Mucosa of gallbladder (tissue), 1 donor: ENCODE data around the gene CAMK2A. TPM values are rescaled to one million over a fixed set of nuclear protein-coding genes. Genes with fewer than 3 reads are reported as not detected.
A peak's percentile ranks its signal among the peaks of the same experiment; 100 is the strongest.

Experiments used
- DNase-seq: peaks from one replicate; pipeline ENCODE4 v3.0.0-alpha.2; 2020; ENCODE audit warnings: low spot score
- total RNA-seq: library from RNA; stranded (reverse); gene quantifications from one replicate; pipeline ENCODE4 v1.2.1, GENCODE V29; 2021
- donor health status: DM: no; HTN: no; CAD: no.

The CAMK2A gene
- total RNA-seq, 1 donor from 2014 or later, result 5.0 TPM

DNA sequence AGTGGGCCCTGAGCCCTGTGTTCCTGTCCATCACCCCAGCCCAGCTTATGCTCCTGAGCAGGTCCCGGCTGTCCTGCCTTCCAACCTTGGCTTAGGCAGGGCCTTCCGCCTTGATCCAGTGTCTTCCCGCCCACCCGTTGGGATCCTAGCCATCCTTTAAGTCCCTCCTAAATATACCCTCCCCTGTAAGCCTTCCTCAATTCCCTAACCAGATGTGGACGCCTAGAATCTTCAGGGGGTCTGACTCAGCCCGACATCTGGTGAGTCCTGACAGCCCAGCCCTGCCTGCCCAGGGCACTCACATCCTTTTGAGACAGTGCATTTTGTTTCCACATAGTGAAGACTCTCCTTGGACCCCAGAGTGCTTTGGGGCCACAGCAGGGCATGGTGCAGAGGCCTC lies 76.0 kb downstream of the CAMK2A start:
- no peak for DNase-seq

DNA sequence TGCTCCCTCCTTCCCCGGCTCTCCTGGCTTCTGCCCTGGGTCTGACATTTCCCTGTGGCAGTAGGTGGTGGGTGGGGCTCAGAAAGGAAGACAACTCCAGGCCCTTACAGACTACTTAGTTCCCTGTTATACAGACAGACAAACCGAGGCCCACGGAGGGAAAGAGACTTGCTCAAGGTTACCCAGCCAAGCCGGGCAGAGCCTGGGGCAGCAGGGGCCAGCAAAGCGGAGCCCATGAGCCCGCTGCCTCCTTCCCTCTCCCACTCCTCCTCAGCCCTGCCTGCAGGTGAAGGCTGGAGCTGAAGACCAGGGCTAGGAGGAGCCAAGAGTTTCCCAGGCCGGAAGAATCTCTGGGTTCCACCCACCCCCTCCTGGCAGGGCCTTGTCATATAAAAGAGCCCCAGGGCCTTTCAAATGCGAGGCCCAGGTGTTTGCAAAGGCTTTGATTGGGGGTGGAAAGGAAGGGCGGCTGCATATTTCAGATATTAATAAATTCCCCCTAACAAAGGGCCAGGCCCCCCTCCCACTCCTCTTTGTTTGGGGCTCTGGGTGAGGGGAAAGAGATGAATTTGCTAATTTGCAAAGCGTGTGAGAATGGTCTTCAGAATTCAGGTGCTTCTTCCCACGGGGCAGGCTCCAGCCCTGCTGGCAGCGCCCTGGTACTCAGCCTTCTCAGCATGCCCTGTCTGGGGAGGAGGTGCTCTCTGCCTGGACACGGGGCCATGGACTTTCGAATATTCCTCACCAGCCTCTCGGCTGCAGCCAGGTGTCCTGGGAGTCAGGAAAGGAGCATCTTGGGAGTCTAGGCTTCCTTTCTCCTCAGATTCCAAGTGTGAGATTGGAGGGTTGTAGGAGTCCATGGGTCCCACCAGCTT lies 78.2 kb downstream of the CAMK2A start:
- no peak for DNase-seq

DNA sequence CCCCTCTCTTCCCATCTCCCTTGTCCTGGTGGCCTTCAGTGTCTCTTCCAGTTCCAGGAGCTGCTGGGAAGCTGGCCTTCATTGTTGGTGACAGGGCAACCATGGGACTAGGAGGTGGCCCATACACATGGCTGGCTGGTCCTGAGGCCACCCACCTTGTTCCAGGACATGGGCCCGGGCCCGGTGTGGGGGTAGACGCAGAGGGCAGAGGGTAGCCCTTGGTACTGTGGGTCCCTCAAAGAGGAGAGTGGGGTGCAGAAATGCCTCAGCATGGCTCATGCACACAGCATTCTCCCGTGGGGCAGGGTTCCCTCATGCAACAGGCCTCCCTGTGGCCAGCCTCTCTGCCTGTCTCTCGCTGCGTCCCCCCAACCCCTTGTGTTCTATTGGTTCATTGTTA lies 78.9 kb downstream of the CAMK2A start:
- no peak for DNase-seq

DNA sequence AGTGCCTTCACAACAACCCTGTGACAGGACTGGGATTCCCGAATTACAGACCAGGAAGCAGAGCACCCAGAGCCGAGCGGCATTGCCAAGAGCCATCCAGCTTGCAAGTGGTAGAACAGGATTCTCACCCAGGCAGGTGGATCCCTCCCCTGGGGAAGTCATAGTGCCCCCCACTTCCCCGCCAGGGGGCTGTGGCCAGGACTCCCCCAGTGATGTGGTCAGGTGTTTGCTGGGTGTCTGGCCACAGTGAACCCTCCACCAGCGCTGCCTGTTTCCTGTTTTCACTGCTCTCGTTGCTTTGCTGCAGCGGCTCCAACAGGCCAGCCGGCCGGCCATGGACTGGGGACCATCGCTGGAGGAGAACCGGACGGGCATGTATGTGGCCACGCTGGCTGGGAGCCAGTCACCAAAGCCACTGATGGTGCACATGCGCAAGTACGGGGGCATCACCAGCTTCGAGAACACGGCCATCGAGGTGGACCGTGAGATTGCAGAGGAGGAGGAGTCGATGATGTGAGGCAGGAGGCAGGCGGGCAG lies 80.4 kb downstream of the CAMK2A start:
- peak; percentile 39 for DNase-seq

DNA sequence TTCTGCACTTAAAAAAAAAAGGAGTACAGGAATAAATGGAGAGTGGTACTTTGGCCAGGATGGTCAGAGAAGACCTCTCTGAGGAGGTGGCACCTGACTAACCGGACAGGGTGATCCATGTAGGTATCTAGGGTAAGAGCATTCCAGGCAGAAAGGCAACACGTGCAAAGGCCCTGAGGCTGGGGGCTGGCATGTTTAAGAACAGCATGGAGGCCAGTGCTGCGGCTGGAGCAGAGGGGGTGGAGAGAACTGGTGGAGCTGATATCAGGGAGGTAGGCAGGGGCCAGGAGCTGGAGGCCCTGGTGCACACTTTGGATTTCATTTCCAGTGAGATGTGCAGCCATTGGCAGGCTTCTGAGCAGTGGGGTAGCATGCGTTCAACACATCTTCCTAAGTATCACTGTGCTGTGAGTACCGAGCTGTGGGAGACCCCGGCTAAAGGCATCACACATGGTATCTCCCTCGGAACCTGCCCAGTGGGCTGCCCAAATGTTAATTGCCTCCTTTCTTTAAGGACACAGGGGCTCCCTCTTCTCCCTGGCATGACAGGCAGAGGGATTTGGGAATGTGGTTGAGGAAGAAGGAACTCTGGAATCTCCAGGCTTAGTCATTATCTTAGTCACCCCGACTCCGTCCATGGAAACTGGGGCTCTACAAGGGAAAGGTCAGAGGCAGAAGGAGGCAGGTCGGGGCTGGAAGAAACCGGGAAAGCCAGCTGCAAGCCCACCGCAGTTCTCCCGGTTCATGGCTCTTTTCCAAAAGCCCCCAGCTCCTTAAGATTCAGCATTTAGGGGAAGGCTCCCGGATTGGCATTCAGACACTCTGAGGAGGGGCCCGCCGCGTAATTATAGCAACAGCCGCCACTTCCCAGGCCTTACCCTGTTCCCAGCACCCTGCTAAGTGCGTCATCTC lies 81.1 kb downstream of the CAMK2A start:
- DNase-seq, result no peak

DNA sequence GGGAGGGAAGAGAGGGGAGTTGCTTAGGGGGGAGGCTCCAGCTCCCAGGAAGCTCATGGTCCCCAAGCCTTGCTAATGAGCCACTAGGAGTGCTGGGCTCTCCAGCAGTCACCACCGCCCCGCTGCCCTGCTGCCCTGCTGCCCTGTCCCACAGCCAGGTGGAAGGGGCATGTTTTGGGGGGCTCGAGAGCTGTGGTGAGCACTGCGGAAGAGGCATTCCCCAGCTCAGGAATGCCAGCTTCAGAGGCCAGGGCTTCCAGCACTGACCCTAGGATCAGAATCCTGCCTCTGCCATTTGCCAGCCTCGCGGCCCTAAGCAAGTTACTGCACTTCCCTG lies 82.8 kb downstream of the CAMK2A start:
- DNase-seq, result no peak

DNA sequence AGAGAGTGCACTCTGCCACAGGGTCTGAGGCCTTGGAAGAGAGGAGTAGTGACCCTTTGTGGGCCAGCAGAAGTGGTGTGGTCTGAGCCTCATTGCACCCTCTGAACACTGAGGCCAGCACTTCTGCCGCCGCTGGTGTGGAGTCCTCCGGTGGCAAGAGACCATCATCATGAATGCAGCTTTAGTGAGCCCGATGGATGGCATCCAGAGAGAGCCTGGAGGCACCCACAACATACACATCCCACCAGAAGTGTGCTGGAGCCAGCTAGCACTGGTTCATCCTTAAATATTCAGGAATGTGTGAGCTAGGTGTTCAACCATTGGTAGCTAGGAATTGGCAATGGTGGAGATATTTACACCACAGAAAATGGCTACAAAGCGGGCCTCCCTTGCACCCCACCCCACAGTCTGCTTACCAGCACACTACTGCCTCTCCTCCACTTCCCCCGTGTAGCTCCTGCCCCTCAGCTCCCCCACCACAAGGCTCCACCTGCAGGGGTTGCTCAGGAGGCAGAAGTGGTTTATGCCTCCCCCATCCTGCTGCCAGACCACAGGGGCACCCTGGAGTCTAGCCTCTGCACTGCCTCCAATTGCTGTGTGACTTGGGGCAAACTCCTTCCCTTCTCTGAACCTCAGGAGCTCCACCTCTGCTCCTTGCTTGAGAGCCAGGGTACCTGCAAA lies 83.3 kb downstream of the CAMK2A start:
- no peak for DNase-seq

DNA sequence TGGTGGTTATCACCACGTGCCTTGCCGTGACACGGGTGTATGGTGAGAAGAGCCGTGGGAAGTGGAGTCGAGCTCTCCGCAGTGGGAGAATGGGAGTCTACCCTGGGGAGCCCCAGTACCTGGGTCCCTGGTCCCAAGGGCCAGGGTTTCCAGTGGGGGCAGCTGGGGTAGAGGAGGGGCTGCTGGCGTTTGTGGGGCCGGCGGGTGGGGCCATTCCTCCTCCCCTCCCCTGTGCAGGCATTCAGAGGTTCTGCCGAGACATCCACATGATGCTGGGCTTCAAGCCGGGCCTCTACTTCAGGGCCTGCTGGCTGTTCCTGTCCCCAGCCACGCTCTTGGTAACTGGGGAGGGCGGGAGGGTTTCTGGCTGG lies 85.0 kb downstream of the CAMK2A start:
- no peak for DNase-seq

DNA sequence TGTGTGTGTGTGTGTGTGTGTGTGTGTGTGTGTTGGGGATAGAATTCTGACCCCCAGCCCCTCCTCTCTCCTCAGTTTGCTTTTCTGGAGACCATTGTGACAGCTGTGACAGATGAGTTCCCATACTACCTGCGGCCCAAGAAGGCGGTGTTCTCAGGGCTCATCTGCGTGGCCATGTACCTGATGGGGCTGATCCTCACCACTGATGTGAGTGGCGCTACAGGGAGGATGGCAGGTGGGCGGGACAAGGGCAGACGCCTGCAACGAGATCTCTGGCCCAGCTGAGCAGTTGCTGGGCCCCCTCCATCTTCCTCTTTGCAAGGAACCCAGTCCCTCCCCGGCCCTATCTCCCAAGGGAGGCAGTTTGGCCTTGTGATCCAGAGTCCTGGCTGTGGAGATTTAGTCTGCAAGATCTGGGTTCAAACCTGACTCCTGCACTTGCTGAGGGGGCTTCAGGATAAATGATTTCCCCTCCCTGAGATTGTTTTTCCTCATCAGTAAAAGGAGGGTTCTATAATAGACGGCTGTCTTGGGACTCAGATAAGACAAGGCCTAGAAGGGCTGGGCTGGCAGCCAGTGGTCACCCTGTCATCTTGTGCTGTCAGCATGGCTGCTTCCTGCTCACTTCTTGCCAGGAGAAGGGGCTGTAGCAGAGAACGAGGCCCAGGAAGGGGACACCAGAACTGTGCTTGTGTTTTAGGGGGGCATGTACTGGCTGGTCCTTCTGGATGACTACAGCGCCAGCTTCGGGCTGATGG lies 85.6 kb downstream of the CAMK2A start:
- no peak for DNase-seq

DNA sequence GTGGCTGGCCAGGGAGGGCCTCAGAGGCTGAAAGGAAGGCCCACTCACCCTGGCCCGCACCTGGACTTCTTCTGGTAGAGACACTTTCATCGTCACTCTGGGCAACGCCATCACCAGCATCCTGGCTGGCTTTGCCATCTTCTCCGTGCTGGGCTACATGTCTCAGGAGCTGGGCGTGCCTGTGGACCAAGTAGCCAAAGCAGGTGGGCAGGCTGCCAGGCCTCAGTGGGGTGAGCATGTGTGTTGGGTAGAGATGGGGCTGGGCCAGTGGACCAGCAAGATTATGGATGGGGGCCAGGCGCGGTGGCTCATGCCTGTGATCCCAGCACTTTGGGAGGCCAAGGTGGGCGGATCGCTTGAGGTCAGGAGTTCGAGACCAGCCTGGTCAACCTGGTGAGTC lies 87.1 kb downstream of the CAMK2A start:
- no peak for DNase-seq

DNA sequence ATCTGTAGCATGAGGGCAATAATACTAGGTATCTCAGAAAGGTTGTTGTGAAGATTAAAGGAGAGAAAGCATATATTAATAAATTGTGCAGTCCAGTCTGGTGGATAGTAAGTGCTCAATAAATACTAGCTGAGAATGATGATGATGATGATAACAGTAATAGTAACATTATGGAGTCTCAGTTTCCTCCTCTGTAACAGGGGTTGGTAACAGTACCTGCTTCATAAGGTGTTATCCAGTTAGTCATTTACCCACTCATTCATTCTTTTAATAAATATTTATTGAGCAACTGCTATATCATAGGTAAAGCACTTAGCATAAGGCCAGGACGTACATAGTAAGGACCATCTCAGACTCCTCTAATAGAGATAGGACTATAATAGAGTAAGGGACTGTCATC lies 92.1 kb downstream of the CAMK2A start:
- no peak for DNase-seq

DNA sequence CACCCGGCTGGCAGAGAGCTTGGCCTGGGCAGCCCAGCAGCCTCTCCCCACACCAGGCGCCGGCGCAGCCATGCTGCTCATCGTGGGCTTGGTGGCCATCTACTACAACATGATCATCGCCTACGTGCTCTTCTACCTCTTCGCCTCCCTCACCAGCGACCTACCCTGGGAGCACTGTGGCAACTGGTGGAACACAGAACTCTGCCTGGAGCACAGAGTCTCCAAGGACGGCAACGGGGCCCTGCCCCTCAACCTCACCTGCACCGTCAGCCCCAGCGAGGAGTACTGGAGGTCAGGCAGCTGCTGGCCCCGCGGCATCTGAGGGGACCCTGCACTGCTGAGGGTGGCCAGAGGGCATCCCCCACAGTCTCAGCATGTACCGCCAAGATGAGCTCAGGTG lies 92.6 kb downstream of the CAMK2A start:
- no peak for DNase-seq

DNA sequence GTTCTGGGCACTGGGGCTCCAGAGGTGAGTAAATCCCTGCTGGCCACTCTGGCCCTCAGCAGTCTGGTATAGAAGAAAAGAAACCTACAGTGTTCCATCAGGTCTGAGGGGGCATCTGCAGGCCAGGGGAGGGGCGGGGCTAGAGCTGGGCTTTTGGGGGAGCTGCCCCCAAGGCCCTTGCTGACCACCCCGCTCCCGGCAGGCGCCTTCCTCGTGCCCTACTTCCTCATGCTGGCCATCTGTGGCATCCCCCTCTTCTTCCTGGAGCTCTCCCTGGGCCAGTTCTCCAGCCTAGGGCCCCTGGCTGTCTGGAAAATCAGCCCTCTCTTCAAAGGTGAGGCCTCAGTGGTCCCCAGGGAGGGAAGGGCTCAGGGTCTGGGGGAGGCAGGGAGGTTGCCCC lies 93.1 kb downstream of the CAMK2A start:
- DNase-seq, result no peak

DNA sequence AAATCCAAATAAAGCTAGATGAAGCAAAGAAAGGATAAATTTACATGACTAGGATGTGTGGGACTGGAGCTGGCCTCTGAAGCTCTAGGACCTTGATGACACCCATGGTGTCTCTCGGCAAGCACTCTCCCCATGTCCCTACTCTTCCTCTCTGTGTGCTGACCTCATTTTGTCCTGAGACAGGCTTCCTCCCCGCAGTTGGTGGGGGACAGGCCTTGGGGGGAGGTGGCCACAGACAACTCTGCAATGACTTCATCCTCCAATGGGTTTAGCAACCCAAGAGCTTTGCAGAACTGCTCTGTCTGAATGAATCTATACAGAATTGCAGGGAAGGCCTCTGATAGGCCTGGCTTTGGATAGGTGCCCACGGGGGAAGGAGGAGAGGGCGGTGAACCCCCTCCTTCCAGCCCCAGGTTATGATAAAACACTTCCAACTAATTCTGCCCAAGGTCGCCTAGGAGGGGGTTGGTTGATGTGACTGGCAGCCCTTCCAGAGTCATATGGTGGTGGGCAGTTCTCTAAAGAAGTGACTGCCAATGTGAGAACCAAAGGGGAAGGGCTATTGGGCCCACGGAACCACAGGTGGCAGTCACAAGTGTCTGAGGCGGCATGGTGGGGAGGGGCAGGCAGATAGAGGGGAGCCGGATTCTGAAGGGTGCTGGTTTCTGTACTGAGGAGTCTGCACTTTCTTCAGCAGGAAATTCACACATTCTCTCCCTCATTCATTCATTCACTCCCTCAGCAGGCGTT lies 93.7 kb downstream of the CAMK2A start:
- no peak for DNase-seq

DNA sequence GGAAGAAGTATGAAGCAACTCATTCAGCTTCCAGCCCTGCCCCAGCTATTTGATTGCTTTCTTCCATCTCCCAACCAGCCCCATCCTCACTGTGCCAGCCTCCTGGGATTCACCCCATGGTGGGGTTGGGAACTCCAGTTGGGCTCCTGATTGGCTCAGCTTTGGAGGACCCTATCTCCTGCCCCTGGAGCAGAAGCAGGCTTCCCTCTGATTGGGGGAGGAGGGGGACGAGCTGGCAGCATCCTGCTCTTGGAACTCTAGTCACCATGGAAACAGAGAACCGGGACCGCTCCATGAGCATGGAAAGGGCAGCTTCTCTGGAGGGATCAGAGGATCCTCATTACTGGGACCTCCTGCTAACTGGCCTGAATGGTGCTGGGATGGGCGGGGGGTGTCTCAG lies 97.1 kb downstream of the CAMK2A start:
- DNase-seq, result no peak

DNA sequence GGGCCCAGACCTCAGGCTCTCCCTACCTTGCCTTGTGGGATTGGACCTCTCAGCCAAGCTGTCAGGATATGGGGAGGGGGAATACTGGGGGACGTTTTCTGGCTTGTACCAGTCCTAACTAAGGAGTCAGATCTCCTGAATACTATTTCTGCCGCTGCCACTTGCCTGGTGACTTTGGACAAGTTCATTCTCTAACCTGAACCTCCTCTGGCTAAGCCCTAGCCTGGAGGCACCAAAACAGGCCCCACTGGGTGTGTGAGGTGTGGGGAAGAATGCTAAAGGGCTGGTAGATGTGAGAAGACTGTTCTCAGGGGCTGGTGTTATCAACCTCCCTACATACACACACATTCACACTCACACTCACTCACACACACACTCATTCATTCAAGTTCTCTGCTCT lies 98.6 kb downstream of the CAMK2A start:
- DNase-seq, result no peak

DNA sequence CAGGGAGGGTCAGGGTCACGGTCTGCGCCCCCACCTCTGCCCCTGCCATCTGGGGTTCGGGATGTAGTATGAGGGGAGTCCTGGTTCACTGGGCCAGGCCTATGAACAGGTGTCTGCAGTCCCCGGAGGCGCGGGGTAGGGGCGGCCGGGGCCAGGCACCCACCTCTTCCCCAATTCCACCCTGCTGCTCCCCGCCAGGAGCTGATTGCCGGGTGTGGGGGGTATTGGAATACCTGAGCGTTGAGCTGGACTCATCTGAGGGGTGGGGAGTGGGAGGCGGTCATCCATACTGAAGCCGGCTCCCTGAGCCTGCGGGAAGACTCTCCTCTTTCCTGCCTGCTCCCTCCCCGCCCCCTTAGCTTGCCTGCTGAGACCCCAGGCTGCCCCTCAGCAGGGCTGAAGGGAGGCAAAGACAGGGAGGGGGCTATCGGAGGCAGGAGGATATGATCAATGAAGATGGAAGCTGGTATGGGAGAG lies 99.0 kb downstream of the CAMK2A start:
- DNase-seq, result no peak

DNA sequence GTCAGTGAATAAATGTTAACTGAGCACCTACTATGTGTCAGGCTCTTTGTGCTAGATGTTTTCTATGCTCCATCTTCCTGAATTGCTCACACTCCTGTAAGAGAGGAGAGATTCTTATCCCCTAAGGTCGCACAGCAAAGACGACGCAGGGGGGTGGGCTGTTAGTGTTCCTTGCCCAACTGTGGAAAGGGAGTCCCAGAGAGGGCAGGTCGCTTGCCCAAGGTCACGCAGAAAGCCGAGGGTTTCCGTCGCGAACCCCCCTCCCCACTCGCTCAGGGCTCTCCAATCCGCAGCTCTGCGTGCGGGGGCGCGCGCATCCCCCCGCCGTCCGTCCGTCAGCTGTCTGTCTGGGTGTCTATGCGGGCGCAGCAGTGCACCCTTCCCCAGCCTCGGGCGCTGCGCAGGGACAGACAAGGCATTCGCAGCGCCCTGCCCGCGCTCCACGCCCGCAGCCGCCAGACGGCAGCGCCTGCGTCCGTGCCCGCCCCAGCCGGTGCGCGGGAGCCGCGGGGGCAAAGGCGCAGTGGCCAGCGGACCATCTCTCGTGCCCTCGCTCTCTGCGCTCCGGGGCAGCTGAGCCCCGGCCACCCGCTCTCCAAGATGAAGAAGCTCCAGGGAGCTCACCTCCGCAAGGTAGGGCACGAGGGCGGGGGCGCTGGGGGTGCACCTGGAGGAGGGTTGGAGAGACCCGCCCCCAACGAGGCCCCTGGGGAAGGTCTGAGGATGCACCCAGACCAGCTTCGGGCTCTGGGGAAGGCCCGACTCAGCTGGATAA lies 99.7 kb downstream of the CAMK2A start, which contains the start of gene SLC6A7:
SLC6A7 (plus strand) TSS at position 335 of the 775 bp plus-strand sequence; CDS start at position 601, 266 bp downstream.
- no peak for DNase-seq

DNA sequence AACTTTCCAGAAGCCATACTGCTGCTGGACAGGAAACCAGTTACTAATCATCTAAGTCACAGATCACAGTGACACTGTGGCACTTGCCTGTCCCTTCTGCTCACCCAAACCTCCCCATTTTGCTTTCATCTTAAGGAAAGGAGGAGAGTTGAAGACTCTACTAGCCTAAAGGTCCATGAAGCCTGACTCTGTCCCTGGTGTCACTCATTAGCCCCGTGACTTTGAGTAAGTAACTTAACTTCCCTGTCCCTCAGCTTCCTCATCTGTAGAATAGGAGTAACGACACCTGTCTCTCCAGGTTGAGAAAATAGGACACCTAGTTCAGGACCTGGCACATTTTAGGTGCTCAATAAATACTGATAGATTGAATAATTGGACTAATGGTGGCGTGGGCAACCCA lies 100.2 kb downstream of the CAMK2A start:
- no peak for DNase-seq
